HG03442 (cell line): ENCODE results near the gene GRK5.
"Not testable (repeated sequence)": the region's sequence is repeated elsewhere in the genome, so short reads cannot be mapped to it uniquely, and the experiment has no call there.

Experiments used
- ATAC-seq: cut with Tn5 transposase; IDR thresholded peaks from one replicate; pipeline ENCODE4 v1.9.1; 2021; ENCODE audit warnings: mild to moderate bottlenecking, moderate library complexity; ENCODE audit not compliant: unreplicated experiment

The GRK5 gene

DNA sequence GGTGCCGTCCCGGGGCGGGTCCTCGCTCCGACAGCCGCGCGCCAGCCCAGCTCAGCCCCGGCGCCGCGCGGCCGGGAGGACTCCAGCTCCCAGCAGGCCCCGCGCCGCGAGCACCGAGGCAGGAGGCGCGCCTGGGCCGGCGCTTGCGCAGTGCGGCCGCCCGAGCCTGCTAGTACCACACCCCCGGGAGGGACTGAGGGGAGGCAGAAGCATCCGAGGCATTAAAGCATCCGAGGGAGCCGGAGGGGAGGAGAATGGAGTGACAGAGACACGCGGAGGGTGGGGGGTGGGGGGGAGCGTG lies at the start of gene GRK5:
GRK5 (plus strand) TSS at position 206 of the 301 bp plus-strand sequence. CDS start 347 bp downstream, outside the sequence.
- ATAC-seq = peak; percentile 73

DNA sequence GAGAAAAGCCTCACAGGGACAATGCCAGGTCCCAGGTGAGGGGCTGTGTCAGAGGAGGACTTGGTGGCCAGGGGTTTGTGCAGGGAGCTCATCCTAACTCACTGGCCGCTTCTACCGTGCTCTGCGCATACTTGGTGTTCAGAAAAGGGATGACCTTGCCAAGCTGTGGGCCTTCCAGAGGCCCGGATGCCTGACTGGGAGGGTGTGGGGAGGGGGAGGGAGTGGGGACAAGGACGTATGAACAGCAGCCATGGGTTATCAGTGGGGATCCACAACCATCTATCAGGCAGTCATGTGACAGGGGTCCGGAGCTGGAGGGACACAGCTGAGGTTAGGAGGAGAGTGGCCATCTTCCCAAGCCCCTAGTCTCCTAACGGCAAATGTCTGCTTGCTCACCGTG lies 48.0 kb upstream of the GRK5 start:
- ATAC-seq = no peak

DNA sequence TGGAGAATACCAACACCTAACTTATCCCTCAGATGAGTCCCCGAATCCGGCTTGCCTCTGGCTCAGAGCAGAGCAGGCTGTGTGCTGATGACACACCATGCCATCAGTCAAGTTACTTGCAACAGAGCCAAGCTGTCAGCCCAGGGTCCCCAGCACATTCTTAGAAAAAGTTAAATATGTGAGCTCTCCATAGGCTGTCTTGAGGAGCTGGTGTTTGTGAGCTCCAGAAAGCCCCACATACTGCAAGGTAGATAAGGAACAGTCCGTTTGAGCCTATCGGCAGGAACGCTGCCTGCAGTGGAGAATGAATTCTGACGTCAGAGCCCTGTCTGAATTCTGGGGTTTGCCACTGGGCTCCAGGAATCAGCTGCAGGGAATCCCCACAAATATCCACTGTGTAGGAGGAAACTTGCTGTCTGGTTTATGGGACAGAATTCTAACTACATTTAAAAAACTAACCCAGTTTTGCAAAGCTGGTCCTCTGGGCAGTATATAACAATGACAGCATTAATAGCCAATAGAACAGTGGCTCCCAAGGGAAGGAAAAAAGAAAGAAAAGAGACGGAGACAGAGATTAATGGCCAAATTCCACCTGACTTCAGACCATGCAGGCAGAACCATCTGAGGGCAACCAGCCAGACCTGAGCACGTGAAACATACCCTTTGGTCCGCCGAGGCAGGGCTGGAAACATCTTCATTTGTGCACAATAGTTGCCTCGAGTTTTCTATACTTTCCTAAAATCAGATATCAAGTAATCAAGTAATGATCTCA lies 45.5 kb upstream of the GRK5 start:
- no peak for ATAC-seq

GRCh38 chr10:119162452-119163092 lies 44.8 kb upstream of the GRK5 start:
- ATAC-seq = no peak

GRCh38 chr10:119165171-119166117 lies 41.9 kb upstream of the GRK5 start, which contains the start of gene SFXN4:
SFXN4 (minus strand) TSS chr10:119165714; CDS start chr10:119165647, 67 bp downstream.
- ATAC-seq = peak; percentile 85

GRCh38 chr10:119166118-119166500 lies 41.3 kb upstream of the GRK5 start:
- no peak for ATAC-seq

DNA sequence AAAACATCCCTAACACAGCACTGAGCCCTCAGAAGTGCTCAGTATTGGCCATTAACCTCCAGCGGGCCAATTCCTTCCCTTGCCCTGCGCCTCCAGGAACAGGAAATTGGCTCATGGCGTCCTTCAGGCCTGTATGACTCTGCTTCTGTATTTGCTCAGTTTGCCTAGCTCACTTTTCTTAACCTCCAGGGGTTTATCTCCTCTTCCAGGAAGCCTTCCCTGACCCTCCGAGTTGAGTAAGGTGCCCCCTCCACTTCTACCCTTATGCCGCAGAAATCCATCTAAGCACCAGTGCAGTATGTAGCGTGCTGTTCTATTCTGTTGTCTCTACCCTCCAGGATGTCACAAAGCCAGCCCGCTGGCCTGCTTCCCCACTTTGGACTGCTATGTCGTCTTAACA lies 40.8 kb upstream of the GRK5 start:
- no peak for ATAC-seq

- no peak for ATAC-seq
Observed at GRCh38 chr10:119167041-119167440, 40.3 kb upstream of the GRK5 start.

GRCh38 chr10:119174109-119174508 lies 33.3 kb upstream of the GRK5 start:
- ATAC-seq = no peak

GRCh38 chr10:119176166-119176565 lies 31.2 kb upstream of the GRK5 start:
- no peak for ATAC-seq

GRCh38 chr10:119177708-119178371 lies 29.5 kb upstream of the GRK5 start:
- ATAC-seq = peak; percentile 29

GRCh38 chr10:119178372-119179119 lies 28.8 kb upstream of the GRK5 start, which contains the start of gene PRDX3:
PRDX3 (minus strand) TSS chr10:119178812; CDS start chr10:119178790, 22 bp downstream.
- peak; percentile 87 for ATAC-seq

GRCh38 chr10:119180850-119181400 lies 26.4 kb upstream of the GRK5 start:
- ATAC-seq = not testable (repeated sequence)

GRCh38 chr10:119183664-119184412 lies 23.5 kb upstream of the GRK5 start:
- ATAC-seq = no peak

DNA sequence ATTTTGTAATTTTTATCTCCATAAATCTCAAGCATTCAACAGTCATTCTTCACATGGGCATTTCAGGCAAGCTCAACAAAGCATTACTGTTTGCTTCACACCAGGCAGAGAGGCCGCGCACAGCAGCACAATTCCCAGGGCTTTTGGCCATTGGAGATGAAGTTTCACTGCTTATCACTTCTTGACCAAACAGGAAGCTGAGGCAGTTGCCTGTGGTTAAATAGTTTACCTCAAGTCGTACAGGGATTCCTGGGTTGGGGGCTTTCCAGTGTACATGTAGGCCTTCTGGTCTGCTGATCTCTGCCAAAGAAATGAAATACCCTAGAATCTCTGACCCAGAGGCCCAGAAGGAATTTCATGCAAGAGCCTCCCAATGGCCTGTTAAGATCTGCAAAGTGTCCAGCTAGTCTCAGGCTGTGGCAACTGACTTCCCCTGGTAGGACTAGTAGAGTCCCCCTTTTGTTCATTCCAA lies 17.5 kb upstream of the GRK5 start:
- peak; percentile 74 for ATAC-seq

GRCh38 chr10:119190353-119190752 lies 17.0 kb upstream of the GRK5 start:
- ATAC-seq = no peak

DNA sequence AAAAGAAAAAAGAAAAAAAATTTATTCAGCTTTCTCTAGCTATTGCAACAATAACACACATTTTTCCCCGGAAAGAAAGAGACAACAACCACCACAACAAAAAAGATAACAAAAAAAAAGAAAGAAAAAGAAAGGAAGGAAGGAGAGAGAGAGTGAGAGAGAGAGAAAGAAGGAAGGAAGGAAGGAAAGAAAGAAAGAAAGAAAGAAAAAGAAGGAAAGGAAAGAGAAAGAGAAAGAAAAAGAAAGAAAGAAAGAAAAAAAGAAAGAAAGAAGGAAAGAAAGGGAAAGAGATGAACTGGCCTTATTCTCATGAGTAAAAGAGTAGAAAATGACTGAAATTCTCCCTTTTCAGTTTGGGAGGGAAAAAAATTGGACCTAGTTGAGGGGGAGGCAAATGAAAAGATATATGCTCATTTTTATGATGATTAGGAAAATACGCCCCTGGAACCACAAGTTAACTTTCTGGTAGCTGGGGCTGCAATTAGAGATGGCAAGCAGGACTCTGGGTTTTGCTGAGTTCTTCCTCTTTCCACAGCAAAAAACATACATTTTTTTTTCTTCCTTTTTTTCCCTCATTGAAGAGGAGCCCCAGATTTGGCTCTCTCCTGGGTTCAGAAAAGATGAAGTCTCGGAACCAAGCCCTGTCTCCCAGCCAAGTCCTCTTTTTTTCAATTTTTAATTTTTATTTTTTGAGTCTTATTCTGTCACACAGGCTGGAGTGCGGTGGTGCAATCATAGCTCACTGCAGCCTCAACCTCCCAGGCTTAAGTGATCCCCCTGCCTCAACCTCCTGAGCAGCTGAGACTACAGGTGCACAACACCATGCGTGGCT lies 16.2 kb upstream of the GRK5 start:
- ATAC-seq = no peak

GRCh38 chr10:119191881-119192280 lies 15.5 kb upstream of the GRK5 start:
- ATAC-seq = no peak
